ENCODE data around the gene SERPIND1.

SERPIND1 gene

GRCh38 chr22:20738394-20739089 is 35.4 kb upstream of the SERPIND1 start:
- Histone ChIP-seq H3K27me3 (ENCODE audit: insufficient read depth, low read depth) (no peaks in the 10 kb centered on the region), H3K36me3 (ENCODE audit: insufficient read depth) (no peaks in the 10 kb centered on the region), H3K9ac (no peak overlapping the region), H3K4me2 (no peak overlapping the region), H4K20me1 (ENCODE audit: insufficient read depth) (no peaks in the 10 kb centered on the region), H3K79me2 (ENCODE audit: insufficient read depth, low read depth) (no peaks in the 10 kb centered on the region), H3K27ac (no peak overlapping the region), H3K4me1 (ENCODE audit: low read depth, poor library complexity, severe bottlenecking) (peaks cover 40% of the 10 kb centered on the region), H3K4me3 (IDR thresholded peaks at IDR 0.05; ENCODE audit: insufficient read depth, low read depth, low read length) (no peak overlapping the region), H2AFZ (ENCODE audit: low read depth) (no peak overlapping the region)
- no peak for TF ChIP-seq CTCF (conservative IDR thresholded peaks at IDR 0.05; ENCODE audit: low read depth, low read length)

- Histone ChIP-seq H3K4me3 (IDR thresholded peaks at IDR 0.05; ENCODE audit: insufficient read depth, low read depth, low read length) (no peak overlapping the region), H3K79me2 (ENCODE audit: insufficient read depth, low read depth) (no peaks in the 10 kb centered on the region), H3K9ac (no peak overlapping the region), H3K36me3 (ENCODE audit: insufficient read depth) (no peaks in the 10 kb centered on the region), H3K4me2 (no peak overlapping the region), H2AFZ (ENCODE audit: low read depth) (no peak overlapping the region), H3K4me1 (ENCODE audit: low read depth, poor library complexity, severe bottlenecking) (peaks cover 57% of the 10 kb centered on the region), H3K27me3 (ENCODE audit: insufficient read depth, low read depth) (no peaks in the 10 kb centered on the region), H3K27ac (no peak overlapping the region), H4K20me1 (ENCODE audit: insufficient read depth) (no peaks in the 10 kb centered on the region)
- TF ChIP-seq CTCF (conservative IDR thresholded peaks at IDR 0.05; ENCODE audit: low read depth, low read length): no peak
Observed at GRCh38 chr22:20740222-20740951, 33.5 kb upstream of the SERPIND1 start.

DNA sequence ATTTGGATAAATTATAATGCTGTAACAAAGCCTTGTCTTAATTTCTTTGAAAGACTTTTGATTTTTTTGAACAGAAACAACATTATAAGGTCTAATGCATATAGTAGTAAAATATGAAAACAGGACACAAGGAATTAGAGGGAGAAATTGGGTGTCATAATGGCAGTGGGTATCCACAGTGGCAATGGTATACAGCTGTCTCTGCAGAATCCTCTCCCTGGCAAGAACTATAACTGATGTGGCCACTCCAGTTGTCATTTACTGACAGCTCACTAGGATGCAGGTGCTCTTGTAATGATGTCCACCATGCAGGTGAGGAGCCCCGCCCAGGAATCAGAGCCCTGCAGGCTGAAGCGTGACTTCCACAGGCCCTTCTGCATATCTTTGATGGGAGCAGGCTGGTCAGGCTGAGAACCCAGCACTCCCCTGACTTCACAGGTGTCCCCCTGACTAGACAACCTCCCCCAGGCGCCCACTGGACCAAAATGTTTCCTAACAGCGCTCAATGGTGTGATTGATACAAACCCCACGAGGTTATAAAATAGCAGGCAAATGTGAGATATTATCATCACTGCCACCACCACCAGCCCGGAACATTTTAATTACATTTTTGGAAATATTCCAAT is 32.8 kb upstream of the SERPIND1 start:
- no peaks in the 10 kb centered on the region for H3K79me2 ChIP-seq (ENCODE audit: insufficient read depth, low read depth)

More for the DNA sequence above, 32.8 kb upstream of the SERPIND1 start:
- no peaks in the 10 kb centered on the region for H3K36me3 ChIP-seq (ENCODE audit: insufficient read depth)
- H3K27ac ChIP-seq: no peak overlapping the region; the same call in 1 of the 2 replicates
- no peaks in the 10 kb centered on the region for H3K27me3 ChIP-seq (ENCODE audit: insufficient read depth, low read depth)
- no peak overlapping the region for H3K4me3 ChIP-seq (IDR thresholded peaks at IDR 0.05; ENCODE audit: insufficient read depth, low read depth, low read length)
- no peak for TF ChIP-seq CTCF (conservative IDR thresholded peaks at IDR 0.05; ENCODE audit: low read depth, low read length)
- H3K4me1 ChIP-seq (ENCODE audit: low read depth, poor library complexity, severe bottlenecking): peaks cover 59% of the 10 kb centered on the region
- no peak overlapping the region for H2AFZ ChIP-seq (ENCODE audit: low read depth)
- H3K4me2 ChIP-seq: no peak overlapping the region
- no peak overlapping the region for H3K9ac ChIP-seq
- H4K20me1 ChIP-seq (ENCODE audit: insufficient read depth): no peaks in the 10 kb centered on the region
